Left ventricle myocardium inferior (tissue), 1 donor: Measurements from ENCODE around the gene LMTK2. TPM values are rescaled to one million over a fixed set of nuclear protein-coding genes. Genes with fewer than 3 reads are reported as not detected.

Experiments
- DNase-seq: peaks from one replicate; pipeline ENCODE4 v3.0.0-alpha.2; 2020
- H3K27ac ChIP-seq: fragments of 200-600 bp; replicated peaks from 2 replicates; pipeline ENCODE4 v1.8.0; 2021
- H3K27me3 ChIP-seq: fragments of 200-600 bp; 2 replicates; pipeline ENCODE4 v1.8.0; 2021; ENCODE audit warnings: low read depth
- H3K36me3 ChIP-seq: fragments of 200-600 bp; 2 replicates; pipeline ENCODE4 v1.8.0; 2021
- H3K4me1 ChIP-seq: fragments of 200-600 bp; 2 replicates; pipeline ENCODE4 v1.8.0; 2021
- H3K4me3 ChIP-seq: fragments of 200-600 bp; 2 replicates; pipeline ENCODE4 v1.8.0; 2021; ENCODE audit warnings: mild to moderate bottlenecking, moderate library complexity
- H3K9me3 ChIP-seq: fragments of 200-600 bp; replicated peaks from 2 replicates; pipeline ENCODE4 v1.8.0; 2021
- CTCF ChIP-seq: fragments of 200-600 bp; IDR thresholded peaks from 2 replicates; pipeline ENCODE4 v1.8.0; 2021; ENCODE audit warnings: antibody characterized with exemption, mild to moderate bottlenecking, borderline replicate concordance
- intact Hi-C: fragments of 100-400 bp; cut with micrococcal nuclease; formaldehyde crosslinking; loops from one replicate; pipeline ENCODE4 v1.11.0; 2022
- total RNA-seq: library from RNA; stranded (reverse); fragmentation: NEBNext Ultra II Directional; extraction: Animal tissue kit (Norgen Biotek cat#: 25700); gene quantifications from one replicate; pipeline ENCODE4 v1.2.1, GENCODE V29; 2021
- donor health status: DM: no; HTN: yes; CAD: no; lungs with severe emphysema.

The LMTK2 gene
- total RNA-seq, 1 donor from 2014 or later, result 26.9 TPM

- no peak for TF ChIP-seq CTCF
- no peaks in the 10 kb centered on the region for H3K9me3 ChIP-seq
- H3K27ac ChIP-seq, result no peak overlapping the region
- H3K36me3 ChIP-seq, result peaks cover 42% of the 10 kb centered on the region
- H3K27me3 ChIP-seq, result no peaks in the 10 kb centered on the region
- H3K4me3 ChIP-seq, result no peak overlapping the region
- no peak for DNase-seq
- intact Hi-C loops, result no loop called here
- peaks cover 40% of the 10 kb centered on the region for H3K4me1 ChIP-seq
These were observed 30.6 kb downstream of the LMTK2 start for GRCh38 chr7:98137134-98137825.

- no peaks in the 10 kb centered on the region for H3K9me3 ChIP-seq
- H3K4me3 ChIP-seq, result no peak overlapping the region
- peaks cover 47% of the 10 kb centered on the region for H3K36me3 ChIP-seq
- intact Hi-C loops, result no loop called here
- no peak for DNase-seq
- peaks cover 34% of the 10 kb centered on the region for H3K4me1 ChIP-seq
- TF ChIP-seq CTCF, result no peak
- H3K27me3 ChIP-seq, result no peaks in the 10 kb centered on the region
- H3K27ac ChIP-seq, result no peak overlapping the region
These were observed 31.1 kb downstream of the LMTK2 start for GRCh38 chr7:98137826-98138151.

- DNase-seq, result no peak
- Histone ChIP-seq H3K27ac (no peak overlapping the region), H3K9me3 (no peaks in the 10 kb centered on the region), H3K4me1 (peaks cover 26% of the 10 kb centered on the region), H3K4me3 (no peak overlapping the region), H3K27me3 (no peaks in the 10 kb centered on the region), H3K36me3 (peaks cover 56% of the 10 kb centered on the region)
- TF ChIP-seq CTCF, result no peak
- intact Hi-C loops, result no loop called here
These were observed 32.0 kb downstream of the LMTK2 start for GRCh38 chr7:98138672-98139071.

GRCh38 chr7:98142658-98143057 lies 36.0 kb downstream of the LMTK2 start:
- no peaks in the 10 kb centered on the region for H3K27me3 ChIP-seq
- DNase-seq, result no peak
- H3K4me3 ChIP-seq, result no peak overlapping the region
- no peaks in the 10 kb centered on the region for H3K4me1 ChIP-seq
- no peak for TF ChIP-seq CTCF
- peaks cover 83% of the 10 kb centered on the region for H3K36me3 ChIP-seq
- H3K9me3 ChIP-seq, result peaks cover 11% of the 10 kb centered on the region
- no peak overlapping the region for H3K27ac ChIP-seq
- intact Hi-C loops, result no loop called here

GRCh38 chr7:98148607-98149006 lies 41.9 kb downstream of the LMTK2 start:
- H3K27ac ChIP-seq, result no peak overlapping the region
- no peak for TF ChIP-seq CTCF
- DNase-seq, result no peak
- no peak overlapping the region for H3K4me3 ChIP-seq
- H3K27me3 ChIP-seq, result no peaks in the 10 kb centered on the region
- peaks cover 60% of the 10 kb centered on the region for H3K36me3 ChIP-seq
- peaks cover 11% of the 10 kb centered on the region for H3K9me3 ChIP-seq
- intact Hi-C loops, result no loop called here
- H3K4me1 ChIP-seq, result peaks cover 3% of the 10 kb centered on the region
